ENCODE data around the gene STX1B. TPM values are rescaled to one million over a fixed set of nuclear protein-coding genes. Genes with fewer than 3 reads are reported as not detected.

STX1B gene
- total RNA-seq (under 1 TPM; 0.47 to 0.50 TPM), polyA plus RNA-seq (ENCODE audit: insufficient read length in 6 of 6) (under 1 TPM; 0.24 to 0.85 (median 0.60) TPM)
- long read RNA-seq, donor 1 = 0 reads
- long read RNA-seq, donor 2 = 0 reads
- long read RNA-seq, donor 3 = 0 reads
- long read RNA-seq, donor 4 = 0 reads
- long read RNA-seq, donor 5 = 0 reads
- long read RNA-seq, donor 6 = 0 reads
- long read RNA-seq, donor 7 = 0 reads
- long read RNA-seq, donor 8 = 0 reads
- long read RNA-seq, donor 9 = 0 reads
- long read RNA-seq, donor 10 = 0 reads
- long read RNA-seq, donor 11 = 0 reads
- long read RNA-seq, donor 12 = 0 reads

GRCh38 chr16:31010585-31011325, at the start of gene STX1B:
Gene STX1B (minus strand): TSS chr16:31010638. CDS start chr16:31010396, 242 bp downstream.
- Histone ChIP-seq H3K4me1 (no peaks in the 10 kb centered on the region), H3K27ac (no peak within 1 kb of the TSS), H3K36me3 (no peaks in the 10 kb centered on the region), H3K4me3 (no peak within 1 kb of the TSS), H3K9me3 (no peaks in the 10 kb centered on the region), H3K27me3 (peaks cover 38 to 94% of the 10 kb centered on the region in 2 donors)
- ATAC-seq (no peak), DNase-seq (peak in 1 of 4 donors; percentile 28)
- TF ChIP-seq CTCF (IDR thresholded peaks at IDR 0.05) = no peak
- intact Hi-C loops (cut with DNase I) = no loop called here

GRCh38 chr16:31055613-31056012, 45.2 kb upstream of the STX1B start:
- no peak overlapping the region for H3K4me3 ChIP-seq
- H3K4me1 ChIP-seq = no peaks in the 10 kb centered on the region
- no peaks in the 10 kb centered on the region for H3K9me3 ChIP-seq
- ATAC-seq = no peak
- no peak overlapping the region for H3K27ac ChIP-seq
- no peak for TF ChIP-seq CTCF (IDR thresholded peaks at IDR 0.05)
- H3K36me3 ChIP-seq = peaks cover 0 to 30% of the 10 kb centered on the region in 2 donors
- DNase-seq = no peak
- intact Hi-C loops (cut with DNase I) = no loop called here
- no peaks in the 10 kb centered on the region for H3K27me3 ChIP-seq

- Histone ChIP-seq H3K36me3 (no peaks in the 10 kb centered on the region), H3K4me3 (no peak overlapping the region), H3K27ac (peak overlapping the region in 1 of 2 donors; percentile 64), H3K27me3 (no peaks in the 10 kb centered on the region), H3K4me1 (no peaks in the 10 kb centered on the region), H3K9me3 (no peaks in the 10 kb centered on the region)
- TF ChIP-seq CTCF (IDR thresholded peaks at IDR 0.05) = no peak
- ATAC-seq = peak; percentile 93
- intact Hi-C loops (cut with DNase I) = no loop called here
- DNase-seq = peak in 1 of 4 donors; percentile 59
These were observed 41.7 kb upstream of the STX1B start for GRCh38 chr16:31052114-31052513.

GRCh38 chr16:31050280-31051030, 40.0 kb upstream of the STX1B start:
- no peak for TF ChIP-seq CTCF (IDR thresholded peaks at IDR 0.05)
- Histone ChIP-seq H3K27ac (no peak overlapping the region), H3K27me3 (no peaks in the 10 kb centered on the region), H3K4me3 (no peak overlapping the region), H3K9me3 (no peaks in the 10 kb centered on the region), H3K4me1 (no peaks in the 10 kb centered on the region), H3K36me3 (no peaks in the 10 kb centered on the region)
- no peak for DNase-seq
- intact Hi-C loops (cut with DNase I) = no loop called here
- no peak for ATAC-seq

All from left lung (tissue), 14 donors.